HEK293 (cell line): Measurements from ENCODE around the gene GARIN5A.

Experiments used
- CTCF ChIA-PET: fragments of 350-600 bp; formaldehyde crosslinking; extraction: SDS; loops from one replicate; lab custom pipeline; 2021; ENCODE audit warnings: antibody characterized with exemption; lab: Yijun Ruan, JAX
- POLR2A ChIA-PET: fragments of 300-600 bp; formaldehyde crosslinking; extraction: SDS; loops from one replicate; lab custom pipeline; 2020; ENCODE audit warnings: antibody characterized with exemption, inconsistent platforms; lab: Yijun Ruan, JAX
- H3K27ac ChIP-seq: fragments of 200-500 bp; sonication (Bioruptor generic); 2 replicates; pipeline ENCODE4 v1.5.1; 2014; ENCODE audit warnings: low read depth, low read length, control low read depth, inconsistent platforms; ENCODE audit errors: extremely low read depth
- H3K36me3 ChIP-seq, 2 experiments: fragments of 200-500 bp in 1 of 2; sonication (Bioruptor generic) in 1 of 2; 1 replicate in 1 of 2; 2 replicates in 1 of 2; pipeline ENCODE4 v1.5.1; 2014 to 2017; ENCODE audit warnings: inconsistent platforms in 2 of 2, low read length in 2 of 2; ENCODE audit not compliant: control insufficient read depth in 2 of 2, insufficient read depth in 1 of 2
- H3K4me1 ChIP-seq: fragments of 200-500 bp; sonication (Bioruptor generic); 2 replicates; pipeline ENCODE4 v1.5.1; 2014; ENCODE audit warnings: mild to moderate bottlenecking, low read length, inconsistent platforms; ENCODE audit not compliant: control insufficient read depth, insufficient read depth
- H3K4me3 ChIP-seq: 2 replicates; pipeline ENCODE4 v1.5.1; 2011; ENCODE audit warnings: low read depth, mild to moderate bottlenecking, control low read depth, low read length, moderate library complexity
- H3K9me3 ChIP-seq: fragments of 200-500 bp; sonication (Bioruptor generic); 2 replicates; pipeline ENCODE4 v1.5.1; 2014; ENCODE audit warnings: low read depth, low read length, inconsistent platforms; ENCODE audit not compliant: control insufficient read depth, insufficient read depth
- GLI4 ChIP-seq: fragments of 450-650 bp; formaldehyde crosslinking; IDR thresholded peaks from 2 replicates; pipeline ENCODE4 v1.5.1; 2016; ENCODE audit warnings: missing biosample characterization, missing genetic modification characterization
- GLIS1 ChIP-seq: fragments of 450-650 bp; formaldehyde crosslinking; IDR thresholded peaks from 2 replicates; pipeline ENCODE4 v1.5.1; 2016; ENCODE audit warnings: missing biosample characterization, missing genetic modification characterization
- GLIS2 ChIP-seq: fragments of 450-650 bp; formaldehyde crosslinking; IDR thresholded peaks from 2 replicates; pipeline ENCODE4 v1.5.1; 2016; ENCODE audit warnings: missing biosample characterization, missing genetic modification characterization
- HOXA7 ChIP-seq: sonication (generic); formaldehyde crosslinking; IDR thresholded peaks from 2 replicates; pipeline ENCODE4 v1.8.1; 2022; ENCODE audit warnings: missing genetic modification reagents, borderline replicate concordance
- KLF8 ChIP-seq: fragments of 450-650 bp; formaldehyde crosslinking; IDR thresholded peaks from 2 replicates; pipeline ENCODE4 v1.5.1; 2016; ENCODE audit warnings: missing biosample characterization, missing genetic modification characterization
- MEIS1 ChIP-seq: sonication (generic); formaldehyde crosslinking; IDR thresholded peaks from 2 replicates; pipeline ENCODE4 v1.8.1; 2022; ENCODE audit warnings: missing genetic modification reagents, mild to moderate bottlenecking, borderline replicate concordance
- RBAK ChIP-seq: fragments of 450-650 bp; formaldehyde crosslinking; IDR thresholded peaks from 2 replicates; pipeline ENCODE4 v1.5.1; 2016; ENCODE audit warnings: missing biosample characterization, missing genetic modification characterization
- SCRT2 ChIP-seq: fragments of 450-650 bp; formaldehyde crosslinking; IDR thresholded peaks from 2 replicates; pipeline ENCODE4 v1.5.1; 2016; ENCODE audit warnings: missing biosample characterization, missing genetic modification characterization
- SP3 ChIP-seq: fragments of 450-650 bp; formaldehyde crosslinking; IDR thresholded peaks from 2 replicates; pipeline ENCODE4 v1.5.1; 2016; ENCODE audit warnings: missing biosample characterization, missing genetic modification characterization
- WT1 ChIP-seq: fragments of 450-650 bp; formaldehyde crosslinking; IDR thresholded peaks from 2 replicates; pipeline ENCODE4 v1.5.1; 2016; ENCODE audit warnings: missing biosample characterization, missing genetic modification characterization
- ZBTB20 ChIP-seq: fragments of 450-650 bp; formaldehyde crosslinking; IDR thresholded peaks from 2 replicates; pipeline ENCODE4 v1.5.1; 2016; ENCODE audit warnings: missing biosample characterization, missing genetic modification characterization
- ZNF335 ChIP-seq: fragments of 450-650 bp; formaldehyde crosslinking; conservative IDR thresholded peaks from 2 replicates; pipeline ENCODE4 v1.5.1; 2016; ENCODE audit warnings: missing biosample characterization, missing genetic modification characterization
- ZNF391 ChIP-seq: fragments of 450-650 bp; formaldehyde crosslinking; IDR thresholded peaks from 2 replicates; pipeline ENCODE4 v1.5.1; 2016; ENCODE audit warnings: low read depth, missing biosample characterization, missing genetic modification characterization, borderline replicate concordance
- ZNF394 ChIP-seq: fragments of 450-650 bp; formaldehyde crosslinking; IDR thresholded peaks from 2 replicates; pipeline ENCODE4 v1.5.1; 2016; ENCODE audit warnings: missing biosample characterization, missing genetic modification characterization, mild to moderate bottlenecking, moderate library complexity, borderline replicate concordance
- ZNF514 ChIP-seq: fragments of 450-650 bp; formaldehyde crosslinking; IDR thresholded peaks from 2 replicates; pipeline ENCODE4 v1.5.1; 2016; ENCODE audit warnings: missing biosample characterization, missing genetic modification characterization
- ZNF529 ChIP-seq: fragments of 450-650 bp; formaldehyde crosslinking; IDR thresholded peaks from 2 replicates; pipeline ENCODE4 v1.5.1; 2017; ENCODE audit warnings: missing genetic modification characterization, missing biosample characterization; ENCODE audit not compliant: insufficient replicate concordance
- ZNF670 ChIP-seq: fragments of 450-650 bp; formaldehyde crosslinking; IDR thresholded peaks from 2 replicates; pipeline ENCODE4 v1.5.1; 2016; ENCODE audit warnings: missing biosample characterization, missing genetic modification characterization, low read depth
- ZNF76 ChIP-seq: fragments of 450-650 bp; formaldehyde crosslinking; IDR thresholded peaks from 2 replicates; pipeline ENCODE4; 2016; ENCODE audit warnings: low read depth, missing biosample characterization, missing genetic modification characterization, borderline replicate concordance
- TF ChIP-seq, protein P1 (sequence below): fragments of 450-650 bp; formaldehyde crosslinking; IDR thresholded peaks from 2 replicates; pipeline ENCODE4 v1.5.1; 2016; ENCODE audit warnings: missing biosample characterization, missing genetic modification characterization
- TF ChIP-seq, protein P2 (sequence below): fragments of 450-650 bp; formaldehyde crosslinking; IDR thresholded peaks from 2 replicates; pipeline ENCODE4 v1.5.1; 2016; ENCODE audit warnings: missing biosample characterization, missing genetic modification characterization
- TF ChIP-seq, protein P3 (sequence below): fragments of 450-650 bp; formaldehyde crosslinking; IDR thresholded peaks from 2 replicates; pipeline ENCODE4 v1.5.1; 2017; ENCODE audit warnings: missing biosample characterization, missing genetic modification characterization
- TF ChIP-seq, protein P4 (sequence below): fragments of 450-650 bp; formaldehyde crosslinking; IDR thresholded peaks from 2 replicates; pipeline ENCODE4 v1.5.1; 2016; ENCODE audit warnings: missing biosample characterization, missing genetic modification characterization
- TF ChIP-seq, protein P5 (sequence below): fragments of 450-650 bp; formaldehyde crosslinking; IDR thresholded peaks from 2 replicates; pipeline ENCODE4 v1.5.1; 2016; ENCODE audit warnings: missing biosample characterization, missing genetic modification characterization

GARIN5A gene

DNA sequence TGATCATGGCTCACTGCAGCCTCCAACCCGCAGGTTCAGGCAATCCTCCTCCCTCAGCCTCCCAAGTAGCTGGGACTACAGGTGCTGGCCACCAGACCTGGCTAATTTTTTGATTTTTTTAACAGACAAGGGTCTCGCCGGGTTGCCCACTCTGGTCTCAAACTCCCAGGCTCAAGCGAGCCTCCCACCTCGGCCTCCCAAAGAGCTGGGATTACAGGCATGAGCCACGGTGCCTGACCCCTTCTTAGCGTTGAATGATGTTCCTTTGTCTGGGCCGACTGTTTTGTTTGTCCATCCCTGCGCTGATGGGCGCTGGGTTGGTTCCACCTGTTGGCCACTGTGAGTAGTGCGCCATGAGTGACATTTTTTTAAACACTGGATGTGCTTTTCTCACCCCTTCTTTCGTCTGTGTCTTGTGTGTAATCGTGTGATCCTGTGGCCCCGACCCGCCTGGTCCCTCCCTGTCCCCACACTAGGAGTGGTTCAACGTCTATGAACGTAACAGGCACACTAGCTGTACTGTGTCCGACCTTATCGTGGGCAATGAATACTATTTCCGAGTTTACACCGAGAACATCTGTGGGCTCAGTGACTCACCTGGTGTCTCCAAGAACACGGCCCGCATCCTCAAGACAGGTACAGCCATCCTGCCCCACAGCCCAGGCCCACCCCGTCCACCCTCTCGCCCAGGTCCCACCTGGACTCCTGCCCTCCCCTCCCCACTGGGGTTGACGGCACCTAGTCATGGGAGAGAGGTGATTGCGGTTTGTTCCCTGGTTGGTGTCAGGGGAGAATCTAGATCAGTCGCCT lies 15.4 kb downstream of the GARIN5A start:
- Histone ChIP-seq H3K9me3 (no peaks in the 10 kb centered on the region), H3K27ac (no peak overlapping the region), H3K4me1 (no peaks in the 10 kb centered on the region), H3K4me3 (no peak overlapping the region), H3K36me3 (no peaks in the 10 kb centered on the region)
- ChIA-PET POLR2A (interaction anchor here (1.0 to 1.5 kb wide), 7 partner anchors 13 to 533 kb away, joined by 3 to 8 read pairs (median 4); partner anchors contain the start of genes JOSD2, KCNC3 and NR1H2), CTCF (interaction anchor here (0.6 to 4.7 kb wide), 42 partner anchors 9 to 851 kb away, joined by 3 to 99 read pairs (median 4); partner anchors contain the start of genes JOSD2 and NR1H2)
- TF ChIP-seq ZNF76 (tag by site-specific recombination): no peak
- TF ChIP-seq, protein P1, sequence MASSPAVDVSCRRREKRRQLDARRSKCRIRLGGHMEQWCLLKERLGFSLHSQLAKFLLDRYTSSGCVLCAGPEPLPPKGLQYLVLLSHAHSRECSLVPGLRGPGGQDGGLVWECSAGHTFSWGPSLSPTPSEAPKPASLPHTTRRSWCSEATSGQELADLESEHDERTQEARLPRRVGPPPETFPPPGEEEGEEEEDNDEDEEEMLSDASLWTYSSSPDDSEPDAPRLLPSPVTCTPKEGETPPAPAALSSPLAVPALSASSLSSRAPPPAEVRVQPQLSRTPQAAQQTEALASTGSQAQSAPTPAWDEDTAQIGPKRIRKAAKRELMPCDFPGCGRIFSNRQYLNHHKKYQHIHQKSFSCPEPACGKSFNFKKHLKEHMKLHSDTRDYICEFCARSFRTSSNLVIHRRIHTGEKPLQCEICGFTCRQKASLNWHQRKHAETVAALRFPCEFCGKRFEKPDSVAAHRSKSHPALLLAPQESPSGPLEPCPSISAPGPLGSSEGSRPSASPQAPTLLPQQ: peak; percentile 32; the same call in 1 of the 2 replicates
- TF ChIP-seq KLF8 (tag by site-specific recombination): 0 out of 2 replicates have a peak, but pooled peaks have one; percentile 25
- TF ChIP-seq SP3: no peak
- TF ChIP-seq, protein P2, sequence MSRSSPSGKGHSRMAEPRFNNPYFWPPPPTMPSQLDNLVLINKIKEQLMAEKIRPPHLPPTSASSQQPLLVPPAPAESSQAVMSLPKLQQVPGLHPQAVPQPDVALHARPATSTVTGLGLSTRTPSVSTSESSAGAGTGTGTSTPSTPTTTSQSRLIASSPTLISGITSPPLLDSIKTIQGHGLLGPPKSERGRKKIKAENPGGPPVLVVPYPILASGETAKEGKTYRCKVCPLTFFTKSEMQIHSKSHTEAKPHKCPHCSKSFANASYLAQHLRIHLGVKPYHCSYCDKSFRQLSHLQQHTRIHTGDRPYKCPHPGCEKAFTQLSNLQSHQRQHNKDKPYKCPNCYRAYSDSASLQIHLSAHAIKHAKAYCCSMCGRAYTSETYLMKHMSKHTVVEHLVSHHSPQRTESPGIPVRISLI (tag by site-specific recombination): peak; percentile 83
- TF ChIP-seq, protein P3, sequence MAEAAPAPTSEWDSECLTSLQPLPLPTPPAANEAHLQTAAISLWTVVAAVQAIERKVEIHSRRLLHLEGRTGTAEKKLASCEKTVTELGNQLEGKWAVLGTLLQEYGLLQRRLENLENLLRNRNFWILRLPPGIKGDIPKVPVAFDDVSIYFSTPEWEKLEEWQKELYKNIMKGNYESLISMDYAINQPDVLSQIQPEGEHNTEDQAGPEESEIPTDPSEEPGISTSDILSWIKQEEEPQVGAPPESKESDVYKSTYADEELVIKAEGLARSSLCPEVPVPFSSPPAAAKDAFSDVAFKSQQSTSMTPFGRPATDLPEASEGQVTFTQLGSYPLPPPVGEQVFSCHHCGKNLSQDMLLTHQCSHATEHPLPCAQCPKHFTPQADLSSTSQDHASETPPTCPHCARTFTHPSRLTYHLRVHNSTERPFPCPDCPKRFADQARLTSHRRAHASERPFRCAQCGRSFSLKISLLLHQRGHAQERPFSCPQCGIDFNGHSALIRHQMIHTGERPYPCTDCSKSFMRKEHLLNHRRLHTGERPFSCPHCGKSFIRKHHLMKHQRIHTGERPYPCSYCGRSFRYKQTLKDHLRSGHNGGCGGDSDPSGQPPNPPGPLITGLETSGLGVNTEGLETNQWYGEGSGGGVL: no peak
- no peak for TF ChIP-seq ZNF670 (tag by site-specific recombination)
- no peak for TF ChIP-seq ZNF394 (tag by site-specific recombination)
- no peak for TF ChIP-seq RBAK (tag by site-specific recombination)
- TF ChIP-seq, protein P4, sequence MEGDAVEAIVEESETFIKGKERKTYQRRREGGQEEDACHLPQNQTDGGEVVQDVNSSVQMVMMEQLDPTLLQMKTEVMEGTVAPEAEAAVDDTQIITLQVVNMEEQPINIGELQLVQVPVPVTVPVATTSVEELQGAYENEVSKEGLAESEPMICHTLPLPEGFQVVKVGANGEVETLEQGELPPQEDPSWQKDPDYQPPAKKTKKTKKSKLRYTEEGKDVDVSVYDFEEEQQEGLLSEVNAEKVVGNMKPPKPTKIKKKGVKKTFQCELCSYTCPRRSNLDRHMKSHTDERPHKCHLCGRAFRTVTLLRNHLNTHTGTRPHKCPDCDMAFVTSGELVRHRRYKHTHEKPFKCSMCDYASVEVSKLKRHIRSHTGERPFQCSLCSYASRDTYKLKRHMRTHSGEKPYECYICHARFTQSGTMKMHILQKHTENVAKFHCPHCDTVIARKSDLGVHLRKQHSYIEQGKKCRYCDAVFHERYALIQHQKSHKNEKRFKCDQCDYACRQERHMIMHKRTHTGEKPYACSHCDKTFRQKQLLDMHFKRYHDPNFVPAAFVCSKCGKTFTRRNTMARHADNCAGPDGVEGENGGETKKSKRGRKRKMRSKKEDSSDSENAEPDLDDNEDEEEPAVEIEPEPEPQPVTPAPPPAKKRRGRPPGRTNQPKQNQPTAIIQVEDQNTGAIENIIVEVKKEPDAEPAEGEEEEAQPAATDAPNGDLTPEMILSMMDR: peak; percentile 87
- TF ChIP-seq WT1 (tag by site-specific recombination): no peak
- TF ChIP-seq GLI4: peak; percentile 12; the same call in 1 of the 2 replicates
- no peak for TF ChIP-seq GLIS2
- TF ChIP-seq ZBTB20 (tag by site-specific recombination): no peak
- no peak for TF ChIP-seq HOXA7 (CRISPR knock-in tag)
- TF ChIP-seq GLIS1 (tag by site-specific recombination): peak; percentile 28; the same call in 1 of the 2 replicates
- TF ChIP-seq SCRT2 (tag by site-specific recombination): peak; percentile 92
- TF ChIP-seq ZNF514 (tag by site-specific recombination): no peak
- no peak for TF ChIP-seq ZNF529
- TF ChIP-seq ZNF391 (tag by site-specific recombination): no peak
- TF ChIP-seq, protein P5, sequence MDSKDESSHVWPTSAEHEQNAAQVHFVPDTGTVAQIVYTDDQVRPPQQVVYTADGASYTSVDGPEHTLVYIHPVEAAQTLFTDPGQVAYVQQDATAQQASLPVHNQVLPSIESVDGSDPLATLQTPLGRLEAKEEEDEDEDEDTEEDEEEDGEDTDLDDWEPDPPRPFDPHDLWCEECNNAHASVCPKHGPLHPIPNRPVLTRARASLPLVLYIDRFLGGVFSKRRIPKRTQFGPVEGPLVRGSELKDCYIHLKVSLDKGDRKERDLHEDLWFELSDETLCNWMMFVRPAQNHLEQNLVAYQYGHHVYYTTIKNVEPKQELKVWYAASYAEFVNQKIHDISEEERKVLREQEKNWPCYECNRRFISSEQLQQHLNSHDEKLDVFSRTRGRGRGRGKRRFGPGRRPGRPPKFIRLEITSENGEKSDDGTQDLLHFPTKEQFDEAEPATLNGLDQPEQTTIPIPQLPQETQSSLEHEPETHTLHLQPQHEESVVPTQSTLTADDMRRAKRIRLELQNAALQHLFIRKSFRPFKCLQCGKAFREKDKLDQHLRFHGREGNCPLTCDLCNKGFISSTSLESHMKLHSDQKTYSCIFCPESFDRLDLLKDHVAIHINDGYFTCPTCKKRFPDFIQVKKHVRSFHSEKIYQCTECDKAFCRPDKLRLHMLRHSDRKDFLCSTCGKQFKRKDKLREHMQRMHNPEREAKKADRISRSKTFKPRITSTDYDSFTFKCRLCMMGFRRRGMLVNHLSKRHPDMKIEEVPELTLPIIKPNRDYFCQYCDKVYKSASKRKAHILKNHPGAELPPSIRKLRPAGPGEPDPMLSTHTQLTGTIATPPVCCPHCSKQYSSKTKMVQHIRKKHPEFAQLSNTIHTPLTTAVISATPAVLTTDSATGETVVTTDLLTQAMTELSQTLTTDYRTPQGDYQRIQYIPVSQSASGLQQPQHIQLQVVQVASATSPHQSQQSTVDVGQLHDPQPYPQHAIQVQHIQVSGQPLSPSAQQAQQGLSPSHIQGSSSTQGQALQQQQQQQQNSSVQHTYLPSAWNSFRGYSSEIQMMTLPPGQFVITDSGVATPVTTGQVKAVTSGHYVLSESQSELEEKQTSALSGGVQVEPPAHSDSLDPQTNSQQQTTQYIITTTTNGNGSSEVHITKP (tag by site-specific recombination): 0 out of 2 replicates have a peak, but pooled peaks have one; percentile 11
- TF ChIP-seq MEIS1 (CRISPR knock-in tag): no peak
- no peak for TF ChIP-seq ZNF335 (tag by site-specific recombination)
